Peyer's patch (tissue), 4 donors: ENCODE results near the gene RSBN1L. TPM values are rescaled to one million over a fixed set of nuclear protein-coding genes. Genes with fewer than 3 reads are reported as not detected.
"Not testable (repeated sequence)": the region's sequence is repeated elsewhere in the genome, so short reads cannot be mapped to it uniquely, and the experiment has no call there.

Experiments
- DNase-seq, 3 donors: peaks; one replicate each; pipeline ENCODE4 v3.0.0-alpha.2; 2017 to 2019
- H3K27ac ChIP-seq, 4 donors: fragments of 200-600 bp; sonication (generic); one replicate each; pipeline ENCODE4 v1.5.1; 2016 to 2019
- H3K27me3 ChIP-seq, 2 donors: fragments of 200-600 bp; sonication (generic); one replicate each; pipeline ENCODE4 v1.5.1; 2019
- H3K36me3 ChIP-seq, 3 donors: fragments of 200-600 bp; sonication (generic); one replicate each; pipeline ENCODE4 v1.5.1; 2016 to 2019
- H3K4me1 ChIP-seq, 4 donors: fragments of 200-600 bp; sonication (generic); one replicate each; pipeline ENCODE4 v1.5.1; 2016 to 2019
- H3K4me3 ChIP-seq, 4 donors: fragments of 200-600 bp; sonication (generic); 1 replicate in 3 of 4; 2 replicates in 1 of 4; pipeline ENCODE4 v1.5.1; 2016 to 2019; ENCODE audit warnings: mild to moderate bottlenecking in 1 of 4
- H3K9me3 ChIP-seq, 4 donors: fragments of 200-600 bp; sonication (generic); one replicate each; pipeline ENCODE4 v1.5.1; 2016 to 2019; ENCODE audit warnings: mild to moderate bottlenecking in 1 of 4
- CTCF ChIP-seq, 6 experiments: fragments of 450-650 bp in 4 of 6; fragments of 200-600 bp in 2 of 6; sonication (generic) in 1 of 6; IDR thresholded peaks; one replicate each; pipeline ENCODE4 v1.5.1; 2017 to 2019; ENCODE audit warnings: antibody characterized with exemption in 6 of 6, mild to moderate bottlenecking in 3 of 6, moderate library complexity in 1 of 6
- POLR2A ChIP-seq, 2 donors: fragments of 450-650 bp; IDR thresholded peaks; one replicate each; pipeline ENCODE4 v1.5.1; 2017; ENCODE audit warnings: antibody characterized with exemption in 2 of 2, mild to moderate bottlenecking in 2 of 2, moderate library complexity in 2 of 2
- total RNA-seq, 4 donors: library from RNA; depleted of rRNA; stranded (reverse); fragments of >200 nt; gene quantifications; one replicate each; pipeline ENCODE4 v1.1.0, GENCODE V29; 2016

RSBN1L gene
- total RNA-seq, 4 donors from 2014 or later: 18.9 to 57.8 (median 23.6) TPM

- Histone ChIP-seq H3K27ac (no peak overlapping the region), H3K4me1 (peaks cover 0 to 9% (median under 1%) of the 10 kb centered on the region in 4 donors), H3K36me3 (peaks cover 0 to 29% (median 0%) of the 10 kb centered on the region in 3 donors), H3K9me3 (no peaks in the 10 kb centered on the region), H3K27me3 (no peaks in the 10 kb centered on the region), H3K4me3 (no peak overlapping the region)
- no peak for TF ChIP-seq CTCF (IDR thresholded peaks at IDR 0.05)
- no peak for TF ChIP-seq POLR2A (IDR thresholded peaks at IDR 0.05)
- DNase-seq: no peak
Observed at GRCh38 chr7:77707504-77707992, 11.3 kb downstream of the RSBN1L start.

GRCh38 chr7:77710067-77710466, 13.8 kb downstream of the RSBN1L start:
- Histone ChIP-seq H3K4me3 (no peak overlapping the region), H3K4me1 (no peaks in the 10 kb centered on the region), H3K27ac (no peak overlapping the region), H3K36me3 (peaks cover 0 to 29% (median 0%) of the 10 kb centered on the region in 3 donors), H3K27me3 (no peaks in the 10 kb centered on the region), H3K9me3 (no peaks in the 10 kb centered on the region)
- TF ChIP-seq POLR2A (IDR thresholded peaks at IDR 0.05) (no peak), CTCF (IDR thresholded peaks at IDR 0.05) (no peak)
- DNase-seq: no peak

- H3K27ac ChIP-seq: no peak overlapping the region
- peaks cover 0 to 26% (median 0%) of the 10 kb centered on the region in 3 donors for H3K36me3 ChIP-seq
- no peaks in the 10 kb centered on the region for H3K4me1 ChIP-seq
- no peak for DNase-seq
- no peak overlapping the region for H3K4me3 ChIP-seq
- TF ChIP-seq CTCF (IDR thresholded peaks at IDR 0.05): no peak
- TF ChIP-seq POLR2A (IDR thresholded peaks at IDR 0.05): no peak
- no peaks in the 10 kb centered on the region for H3K9me3 ChIP-seq
- no peaks in the 10 kb centered on the region for H3K27me3 ChIP-seq
Observed at GRCh38 chr7:77710861-77711260, 14.6 kb downstream of the RSBN1L start.

GRCh38 chr7:77714195-77714594, 17.9 kb downstream of the RSBN1L start:
- Histone ChIP-seq H3K36me3 (peaks cover 0 to 19% (median 0%) of the 10 kb centered on the region in 3 donors), H3K4me1 (peaks cover 0 to 7% (median 0%) of the 10 kb centered on the region in 4 donors), H3K9me3 (no peaks in the 10 kb centered on the region), H3K27me3 (no peaks in the 10 kb centered on the region), H3K4me3 (no peak overlapping the region), H3K27ac (no peak overlapping the region)
- TF ChIP-seq CTCF (IDR thresholded peaks at IDR 0.05) (no peak), POLR2A (IDR thresholded peaks at IDR 0.05) (no peak)
- DNase-seq: no peak

- H3K4me1 ChIP-seq, H3K27ac ChIP-seq, H3K9me3 ChIP-seq, H3K27me3 ChIP-seq, DNase-seq, H3K4me3 ChIP-seq: not testable (repeated sequence)
- peaks cover 0 to 19% (median 0%) of the 10 kb centered on the region in 3 donors for H3K36me3 ChIP-seq
Observed at GRCh38 chr7:77714931-77715330, 18.7 kb downstream of the RSBN1L start.

GRCh38 chr7:77716804-77717203, 20.5 kb downstream of the RSBN1L start:
- H3K4me1 ChIP-seq: peaks cover 0 to 7% (median 0%) of the 10 kb centered on the region in 4 donors
- no peak overlapping the region for H3K4me3 ChIP-seq
- no peaks in the 10 kb centered on the region for H3K27me3 ChIP-seq
- no peak overlapping the region for H3K27ac ChIP-seq
- H3K9me3 ChIP-seq: no peaks in the 10 kb centered on the region
- peaks cover 0 to under 1% (median 0%) of the 10 kb centered on the region in 3 donors for H3K36me3 ChIP-seq
- TF ChIP-seq POLR2A (IDR thresholded peaks at IDR 0.05): no peak
- TF ChIP-seq CTCF (IDR thresholded peaks at IDR 0.05): no peak
- no peak for DNase-seq

GRCh38 chr7:77717566-77717965, 21.3 kb downstream of the RSBN1L start:
- not testable (repeated sequence) for H3K27ac ChIP-seq, H3K4me3 ChIP-seq, H3K9me3 ChIP-seq, DNase-seq, H3K36me3 ChIP-seq, H3K4me1 ChIP-seq, H3K27me3 ChIP-seq
